Measurements from ENCODE around the gene COL4A1.

Gene COL4A1

GRCh38 chr13:110138700-110139036 is 168.3 kb downstream of the COL4A1 start:
- TF ChIP-seq POLR2A (IDR thresholded peaks at IDR 0.05; ENCODE audit: low read depth, low read length), result no peak
- DNase-seq (ENCODE audit: insufficient read length, low spot score) (no peak), FAIRE-seq (no peak)

- TF ChIP-seq POLR2A (IDR thresholded peaks at IDR 0.05; ENCODE audit: low read depth, low read length), result no peak
- DNase-seq (ENCODE audit: insufficient read length, low spot score), result peak; percentile 97
Observed at GRCh38 chr13:110138010-110138699, 168.8 kb downstream of the COL4A1 start.

GRCh38 chr13:110137680-110138009 is 169.3 kb downstream of the COL4A1 start:
- no peak for TF ChIP-seq POLR2A (IDR thresholded peaks at IDR 0.05; ENCODE audit: low read depth, low read length)
- DNase-seq (ENCODE audit: insufficient read length, low spot score) (no peak), FAIRE-seq (no peak)

More at GRCh38 chr13:110138010-110138699, 168.8 kb downstream of the COL4A1 start:
- peak; percentile 99 for FAIRE-seq

GRCh38 chr13:110136660-110137585 is 170.0 kb downstream of the COL4A1 start:
- TF ChIP-seq POLR2A (IDR thresholded peaks at IDR 0.05; ENCODE audit: low read depth, low read length), result no peak
- FAIRE-seq (peak; percentile 72), DNase-seq (ENCODE audit: insufficient read length, low spot score) (no peak)

GRCh38 chr13:110135977-110136597 is 170.9 kb downstream of the COL4A1 start:
- TF ChIP-seq POLR2A (IDR thresholded peaks at IDR 0.05; ENCODE audit: low read depth, low read length), result no peak
- no peak for FAIRE-seq
- no peak for DNase-seq (ENCODE audit: insufficient read length, low spot score)

GRCh38 chr13:110134801-110135200 is 172.2 kb downstream of the COL4A1 start:
- DNase-seq (ENCODE audit: insufficient read length, low spot score) (no peak), FAIRE-seq (no peak)
- no peak for TF ChIP-seq POLR2A (IDR thresholded peaks at IDR 0.05; ENCODE audit: low read depth, low read length)

- no peak for FAIRE-seq
- no peak for DNase-seq (ENCODE audit: insufficient read length, low spot score)
- no peak for TF ChIP-seq POLR2A (IDR thresholded peaks at IDR 0.05; ENCODE audit: low read depth, low read length)
Observed at GRCh38 chr13:110133425-110134235, 173.3 kb downstream of the COL4A1 start.

GRCh38 chr13:110132225-110132982 is 174.6 kb downstream of the COL4A1 start:
- FAIRE-seq (no peak), DNase-seq (ENCODE audit: insufficient read length, low spot score) (no peak)
- TF ChIP-seq POLR2A (IDR thresholded peaks at IDR 0.05; ENCODE audit: low read depth, low read length), result no peak

GRCh38 chr13:110131424-110131823 is 175.5 kb downstream of the COL4A1 start:
- no peak for DNase-seq (ENCODE audit: insufficient read length, low spot score)
- no peak for FAIRE-seq
- no peak for TF ChIP-seq POLR2A (IDR thresholded peaks at IDR 0.05; ENCODE audit: low read depth, low read length)

GRCh38 chr13:110130431-110130830 is 176.5 kb downstream of the COL4A1 start:
- FAIRE-seq (no peak), DNase-seq (ENCODE audit: insufficient read length, low spot score) (no peak)
- TF ChIP-seq POLR2A (IDR thresholded peaks at IDR 0.05; ENCODE audit: low read depth, low read length), result no peak

GRCh38 chr13:110129539-110130186 is 177.3 kb downstream of the COL4A1 start:
- FAIRE-seq (no peak), DNase-seq (ENCODE audit: insufficient read length, low spot score) (no peak)
- no peak for TF ChIP-seq POLR2A (IDR thresholded peaks at IDR 0.05; ENCODE audit: low read depth, low read length)

GRCh38 chr13:110129076-110129475 is 177.9 kb downstream of the COL4A1 start:
- TF ChIP-seq POLR2A (IDR thresholded peaks at IDR 0.05; ENCODE audit: low read depth, low read length), result no peak
- DNase-seq (ENCODE audit: insufficient read length, low spot score) (no peak), FAIRE-seq (no peak)
